HG03135 (cell line): ENCODE measurements around the gene PTAFR.
"Not testable (repeated sequence)": the region's sequence is repeated elsewhere in the genome, so short reads cannot be mapped to it uniquely, and the experiment has no call there.

Experiments used
- ATAC-seq: cut with Tn5 transposase; IDR thresholded peaks from one replicate; pipeline ENCODE4 v1.9.1; 2021; ENCODE audit warnings: mild to moderate bottlenecking, moderate library complexity; ENCODE audit not compliant: unreplicated experiment

Gene PTAFR

DNA sequence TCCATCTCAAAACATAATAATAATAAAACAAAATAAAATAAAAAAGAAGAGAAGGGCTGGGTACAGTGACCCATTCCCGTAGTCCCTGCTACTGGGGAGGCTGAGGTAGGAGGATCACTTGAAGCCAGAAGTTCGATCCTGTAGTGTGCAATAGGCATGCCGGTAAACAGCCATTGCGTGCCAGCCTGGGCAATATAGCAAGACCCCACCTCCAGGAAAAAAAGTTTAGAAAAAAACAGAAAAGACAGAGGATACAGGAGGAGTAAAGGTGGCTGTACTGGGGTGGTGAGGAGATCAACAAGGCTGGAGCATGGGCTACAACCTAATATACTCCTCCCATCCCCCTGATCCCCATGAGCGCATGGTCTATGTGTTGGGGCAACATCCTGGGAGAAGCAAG is 30.8 kb downstream of the PTAFR start:
- no peak for ATAC-seq

- peak; percentile 69 for ATAC-seq
Measured at GRCh38 chr1:28144203-28145135, 32.0 kb downstream of the PTAFR start.

- no peak for ATAC-seq
Measured at GRCh38 chr1:28143496-28144202, 32.8 kb downstream of the PTAFR start.

DNA sequence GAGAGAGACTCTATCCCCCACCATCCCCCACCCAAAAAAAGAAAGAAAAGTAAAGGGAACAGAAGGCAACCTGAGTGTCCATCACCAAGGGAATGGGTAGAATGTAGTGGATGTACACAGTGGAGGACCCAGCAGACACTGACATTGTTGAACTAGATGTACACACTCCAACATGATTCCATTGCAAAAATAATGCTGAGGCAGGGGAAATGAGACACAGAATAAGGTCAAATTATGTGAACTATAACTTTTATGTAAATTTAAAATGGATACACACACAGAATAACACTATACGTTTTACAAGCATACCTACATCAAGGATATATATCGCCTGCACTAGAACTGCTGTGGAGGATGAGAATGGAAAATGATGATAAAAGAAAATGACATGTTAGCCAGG is 34.8 kb downstream of the PTAFR start:
- no peak for ATAC-seq

GRCh38 chr1:28139866-28140265 is 36.6 kb downstream of the PTAFR start:
- not testable (repeated sequence) for ATAC-seq

- ATAC-seq = no peak
Measured at GRCh38 chr1:28139025-28139712, 37.3 kb downstream of the PTAFR start.

DNA sequence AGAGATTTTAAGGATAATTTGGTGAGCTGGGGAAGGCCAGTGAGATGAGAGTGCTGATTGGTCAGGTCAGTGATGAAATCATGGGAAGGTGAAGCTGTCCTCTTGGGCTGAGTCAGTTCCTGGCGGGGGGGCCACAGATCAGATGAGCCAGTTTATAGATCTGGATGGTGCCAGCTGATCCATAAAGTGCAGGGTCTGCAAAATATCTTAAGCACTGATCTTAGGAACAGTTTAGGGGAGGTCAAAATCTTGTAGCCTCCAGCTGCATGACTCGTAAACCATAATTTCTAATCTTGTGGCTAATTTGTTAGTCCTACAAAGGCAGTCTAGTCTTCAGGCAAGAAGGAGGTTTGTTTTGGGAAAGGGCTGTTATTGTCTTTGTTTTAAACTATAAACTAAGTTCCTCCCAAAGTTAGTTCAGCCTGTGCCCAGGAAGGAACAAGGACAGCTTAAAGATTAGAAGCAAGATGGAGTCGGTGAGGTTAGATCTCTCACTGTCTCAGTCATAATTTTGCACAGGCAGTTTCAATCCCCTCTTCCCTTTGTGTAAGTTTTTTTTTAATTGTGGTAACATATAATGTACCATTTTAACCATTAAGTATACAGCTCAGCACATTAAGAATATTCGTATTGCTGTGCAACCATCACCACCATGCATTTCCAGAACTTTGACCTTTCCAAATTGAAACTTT is 39.4 kb downstream of the PTAFR start:
- no peak for ATAC-seq

DNA sequence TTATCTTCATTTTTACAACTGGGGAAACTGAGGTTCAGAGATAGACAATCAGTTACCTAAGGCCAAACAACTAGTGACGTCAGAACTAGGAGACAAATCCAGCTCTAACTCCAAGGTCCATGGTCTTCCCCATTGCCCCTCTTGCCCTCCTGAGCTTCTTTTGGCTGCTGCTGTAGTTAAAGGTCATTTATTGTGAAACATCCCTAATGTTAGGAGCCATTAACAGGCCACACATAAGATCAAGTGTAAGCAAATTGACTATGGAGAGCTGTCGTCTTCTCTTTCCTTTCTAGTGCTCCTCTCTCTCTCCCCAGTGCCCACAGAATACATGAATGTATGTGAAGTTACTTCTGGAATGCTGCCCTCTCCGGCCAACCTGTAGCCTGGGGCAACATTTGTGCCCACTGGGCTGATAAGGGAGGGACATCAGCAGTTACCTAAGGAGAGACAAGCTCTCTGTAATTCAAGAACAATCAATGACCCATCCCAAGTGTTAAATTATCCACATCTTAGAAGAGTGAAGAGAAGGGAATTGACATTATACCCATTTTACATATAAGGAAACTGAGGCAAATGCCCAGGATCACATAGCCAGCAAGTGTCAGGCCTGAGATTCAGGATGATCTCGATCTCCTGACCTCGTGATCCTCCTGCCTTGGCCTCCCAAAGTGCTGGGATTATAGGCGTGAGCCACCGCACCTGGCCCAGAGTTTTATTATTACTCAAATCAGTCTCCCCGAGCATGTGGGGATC is 40.1 kb downstream of the PTAFR start:
- ATAC-seq = no peak

DNA sequence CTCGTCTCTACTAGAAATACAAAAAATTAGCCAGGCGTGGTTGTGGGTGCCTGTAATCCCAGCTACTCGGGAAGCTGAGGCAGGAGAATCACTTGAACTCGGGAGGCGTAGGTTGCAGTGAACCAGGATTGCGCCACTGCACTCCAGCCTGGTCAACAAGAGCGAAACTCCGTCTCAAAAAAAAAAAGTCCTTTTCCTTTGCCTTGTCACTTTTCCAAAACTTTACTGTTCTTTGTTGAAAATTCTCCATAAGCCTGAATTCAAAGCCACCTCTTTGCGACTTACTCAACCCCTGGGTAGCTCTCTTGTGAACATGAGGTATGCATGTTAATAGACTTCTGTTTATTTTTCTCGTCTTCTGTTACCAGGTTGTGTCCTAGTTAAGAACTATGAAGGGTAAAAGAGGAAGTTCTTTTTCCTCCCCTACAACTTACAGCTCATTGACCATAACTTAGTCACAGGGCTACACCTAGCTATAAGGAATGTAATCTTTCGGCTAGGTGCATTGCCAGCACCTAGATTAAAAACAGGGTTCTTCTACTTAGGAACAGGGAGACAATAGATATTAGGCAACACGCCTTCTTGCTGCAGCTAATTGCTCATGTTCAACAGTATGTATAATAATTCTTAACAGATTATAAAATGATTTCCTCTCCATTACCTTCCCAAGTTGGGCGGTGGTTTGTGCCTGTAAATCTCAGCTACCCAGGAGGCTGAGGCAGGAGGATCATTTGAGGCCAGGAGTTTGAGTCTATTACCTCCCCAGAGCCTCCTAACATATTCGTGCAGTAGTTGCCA is 40.9 kb downstream of the PTAFR start:
- no peak for ATAC-seq

- ATAC-seq = no peak
Measured at GRCh38 chr1:28134651-28135207, 41.8 kb downstream of the PTAFR start.

GRCh38 chr1:28132171-28133167 is 44.0 kb downstream of the PTAFR start:
- no peak for ATAC-seq

GRCh38 chr1:28130901-28131300 is 45.6 kb downstream of the PTAFR start:
- no peak for ATAC-seq

DNA sequence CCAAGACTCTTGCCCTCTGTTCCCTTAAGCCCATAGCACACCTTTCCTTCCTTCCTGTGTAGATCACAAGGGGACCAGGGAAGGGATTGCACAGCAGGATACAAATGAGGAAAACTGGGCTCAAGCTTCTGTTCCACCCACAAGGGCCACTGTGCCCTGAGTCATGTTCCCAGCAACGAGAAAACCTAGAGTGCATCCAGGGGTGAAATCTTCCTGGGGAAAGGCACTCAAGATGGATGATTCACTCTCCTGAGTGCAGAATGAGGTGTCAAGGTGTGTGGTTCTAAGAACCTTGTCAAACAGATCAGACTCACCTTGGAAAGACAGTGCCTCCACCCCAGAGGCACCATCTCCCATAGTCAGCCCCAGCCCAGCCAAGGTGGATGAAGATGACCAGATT is 47.3 kb downstream of the PTAFR start:
- no peak for ATAC-seq

GRCh38 chr1:28127617-28128257 is 48.8 kb downstream of the PTAFR start:
- ATAC-seq = peak; percentile 58

DNA sequence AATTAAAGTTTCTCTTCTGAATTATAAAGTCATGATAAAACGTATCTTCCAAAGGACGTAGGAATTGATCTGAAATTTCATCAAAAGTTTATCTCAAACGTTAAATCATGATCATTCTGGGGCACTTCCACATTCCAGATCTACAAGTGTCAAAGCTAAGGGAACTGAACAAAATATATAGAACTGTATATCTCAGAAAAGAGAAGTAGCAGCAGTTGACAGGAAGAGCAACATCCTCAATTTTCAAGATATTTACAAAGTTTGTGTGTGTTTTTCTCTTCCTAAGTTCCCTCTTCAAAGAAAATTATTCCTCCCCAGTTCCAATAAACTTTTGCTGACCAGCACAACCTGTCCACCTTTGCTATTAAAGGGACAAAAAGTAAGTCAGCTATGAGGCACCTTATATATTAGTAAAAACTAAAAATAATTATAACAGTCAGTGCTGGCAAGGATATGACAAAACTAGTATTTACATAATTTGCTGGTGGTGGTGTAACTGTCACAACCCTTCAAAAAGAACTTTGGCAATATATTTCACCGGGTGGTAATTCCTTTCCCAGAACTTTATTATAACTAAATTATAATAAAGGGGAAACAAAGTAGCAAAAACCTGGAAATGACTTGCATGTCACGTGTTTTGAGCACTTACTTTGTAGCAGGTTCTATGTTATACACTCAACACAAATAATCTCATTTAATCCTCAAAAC is 49.6 kb downstream of the PTAFR start:
- ATAC-seq = no peak

GRCh38 chr1:28126212-28126611 is 50.3 kb downstream of the PTAFR start:
- ATAC-seq = no peak

DNA sequence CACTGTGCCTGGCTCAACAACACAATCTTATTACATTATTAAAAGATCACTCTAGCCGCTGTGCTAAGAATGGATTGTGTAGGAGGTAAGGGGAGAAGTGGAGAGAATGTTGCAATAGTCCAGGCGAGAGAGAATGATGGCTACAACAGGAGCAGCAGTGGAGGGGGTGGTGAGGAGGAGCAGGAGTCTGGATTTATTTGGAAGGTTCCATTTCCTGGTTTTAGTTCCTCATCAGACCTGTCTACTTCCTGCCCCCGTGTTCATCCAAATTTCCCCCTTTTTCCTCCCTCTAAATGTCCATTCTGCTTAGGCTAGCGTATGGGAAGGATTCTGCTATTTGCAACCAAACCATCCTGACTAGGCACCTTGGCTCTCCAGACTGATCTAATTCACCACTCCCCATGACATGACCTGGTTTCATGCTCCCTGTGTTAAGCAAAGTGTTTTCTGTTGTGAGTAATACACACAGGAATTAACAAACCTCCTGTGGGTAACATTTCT is 53.0 kb downstream of the PTAFR start:
- ATAC-seq = no peak
